AG10803 (cell line): ENCODE measurements around the gene EPN3.

Experiments used
- DNase-seq: peaks from one replicate; pipeline ENCODE4 v3.0.0; 2010; ENCODE audit warnings: low read depth
- H3K4me3 ChIP-seq: 2 replicates; pipeline ENCODE4 v1.5.1; 2011; ENCODE audit warnings: mild to moderate bottlenecking, low read length, control low read depth
- TF ChIP-seq, protein P1 (sequence below): conservative IDR thresholded peaks from 2 replicates; pipeline ENCODE4 v1.5.1; 2011; ENCODE audit warnings: mild to moderate bottlenecking, low read length, control low read depth, inconsistent platforms

The EPN3 gene

GRCh38 chr17:50588391-50589049 is 56.0 kb downstream of the EPN3 start:
- no peak for DNase-seq
- H3K4me3 ChIP-seq, result no peak overlapping the region
- TF ChIP-seq, protein P1, sequence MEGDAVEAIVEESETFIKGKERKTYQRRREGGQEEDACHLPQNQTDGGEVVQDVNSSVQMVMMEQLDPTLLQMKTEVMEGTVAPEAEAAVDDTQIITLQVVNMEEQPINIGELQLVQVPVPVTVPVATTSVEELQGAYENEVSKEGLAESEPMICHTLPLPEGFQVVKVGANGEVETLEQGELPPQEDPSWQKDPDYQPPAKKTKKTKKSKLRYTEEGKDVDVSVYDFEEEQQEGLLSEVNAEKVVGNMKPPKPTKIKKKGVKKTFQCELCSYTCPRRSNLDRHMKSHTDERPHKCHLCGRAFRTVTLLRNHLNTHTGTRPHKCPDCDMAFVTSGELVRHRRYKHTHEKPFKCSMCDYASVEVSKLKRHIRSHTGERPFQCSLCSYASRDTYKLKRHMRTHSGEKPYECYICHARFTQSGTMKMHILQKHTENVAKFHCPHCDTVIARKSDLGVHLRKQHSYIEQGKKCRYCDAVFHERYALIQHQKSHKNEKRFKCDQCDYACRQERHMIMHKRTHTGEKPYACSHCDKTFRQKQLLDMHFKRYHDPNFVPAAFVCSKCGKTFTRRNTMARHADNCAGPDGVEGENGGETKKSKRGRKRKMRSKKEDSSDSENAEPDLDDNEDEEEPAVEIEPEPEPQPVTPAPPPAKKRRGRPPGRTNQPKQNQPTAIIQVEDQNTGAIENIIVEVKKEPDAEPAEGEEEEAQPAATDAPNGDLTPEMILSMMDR, result no peak

DNA sequence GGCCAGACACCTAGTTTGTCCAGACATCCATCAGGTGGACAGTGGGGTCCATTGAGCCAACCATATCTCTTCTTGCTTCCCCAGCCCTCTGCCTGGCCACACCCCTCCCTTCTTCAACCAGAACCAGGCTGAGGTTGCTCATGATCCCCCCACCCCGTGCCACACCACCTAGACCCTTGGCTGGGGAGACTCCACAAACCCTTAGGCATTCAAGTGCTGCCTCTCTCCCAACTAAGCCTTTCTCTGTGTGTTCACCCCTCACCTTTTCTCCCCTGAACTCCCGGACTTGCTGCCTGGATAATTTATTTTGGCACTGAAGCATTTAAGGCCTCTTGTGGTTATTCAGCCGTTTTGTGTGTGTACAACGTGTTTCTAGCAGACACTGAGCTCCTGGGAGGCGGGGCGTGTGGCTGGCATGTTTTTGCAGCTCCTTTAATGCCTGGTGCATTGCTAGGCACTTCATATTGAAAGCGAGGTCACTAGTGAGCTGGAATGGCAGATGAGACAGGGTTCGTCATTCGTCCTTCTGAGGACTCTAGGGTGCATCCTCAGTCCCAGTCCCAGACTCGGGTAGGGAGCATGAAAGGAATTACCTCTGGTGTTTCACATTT is 56.7 kb downstream of the EPN3 start:
- DNase-seq, result peak; percentile 24
- TF ChIP-seq, protein P1, result no peak
- H3K4me3 ChIP-seq, result no peak overlapping the region

GRCh38 chr17:50590946-50591737 is 58.6 kb downstream of the EPN3 start:
- DNase-seq, result no peak
- TF ChIP-seq, protein P1, result no peak
- H3K4me3 ChIP-seq, result no peak overlapping the region

- TF ChIP-seq, protein P1, result no peak
- no peak overlapping the region for H3K4me3 ChIP-seq
- DNase-seq, result no peak
Measured at GRCh38 chr17:50593321-50593720, 60.8 kb downstream of the EPN3 start.
